GM23338 (cell line): ENCODE data around the gene INPP5D. TPM values are rescaled to one million over a fixed set of nuclear protein-coding genes. Genes with fewer than 3 reads are reported as not detected.

Source experiments
- ATAC-seq: fragments of 200-7000 bp; cut with Tn5 transposase; 3 replicates; pipeline ENCODE4 v1.9.1; 2020
- DNase-seq: peaks from one replicate; pipeline ENCODE4 v3.0.0-alpha.2; 2015; ENCODE audit warnings: low spot score
- H2AFZ ChIP-seq: fragments of 200-600 bp; sonication (generic); 2 replicates; pipeline ENCODE4 v1.8.0; 2016; ENCODE audit warnings: antibody characterized with exemption, mild to moderate bottlenecking, moderate library complexity
- H3F3A ChIP-seq: fragments of 200-600 bp; sonication (generic); replicated peaks from 2 replicates; pipeline ENCODE4 v1.8.0; 2017; ENCODE audit warnings: antibody characterized with exemption, mixed run types, low read depth
- H3K27ac ChIP-seq: fragments of 200-600 bp; sonication (generic); 2 replicates; pipeline ENCODE4 v1.6.1; 2016; ENCODE audit warnings: low read depth
- H3K27me3 ChIP-seq: fragments of 200-600 bp; sonication (generic); 2 replicates; pipeline ENCODE4 v1.8.0; 2016; ENCODE audit warnings: mild to moderate bottlenecking, mixed run types, moderate library complexity; ENCODE audit not compliant: insufficient read depth
- H3K36me3 ChIP-seq: fragments of 200-600 bp; sonication (generic); 2 replicates; pipeline ENCODE4 v1.8.0; 2016; ENCODE audit warnings: mild to moderate bottlenecking; ENCODE audit not compliant: insufficient read depth
- H3K4me1 ChIP-seq: fragments of 200-600 bp; sonication (generic); 2 replicates; pipeline ENCODE4 v1.8.0; 2016; ENCODE audit warnings: mild to moderate bottlenecking, moderate library complexity; ENCODE audit not compliant: insufficient read depth
- H3K4me2 ChIP-seq: fragments of 200-600 bp; sonication (generic); 2 replicates; pipeline ENCODE4 v1.7.1; 2017; ENCODE audit warnings: mixed run types
- H3K4me3 ChIP-seq: fragments of 200-600 bp; sonication (generic); 2 replicates; pipeline ENCODE4 v1.6.1; 2016; ENCODE audit warnings: mixed run types
- H3K79me2 ChIP-seq: fragments of 200-600 bp; sonication (generic); replicated peaks from 2 replicates; pipeline ENCODE4 v1.8.0; 2017; ENCODE audit warnings: mild to moderate bottlenecking; ENCODE audit not compliant: insufficient read depth
- H3K9me2 ChIP-seq: fragments of 200-600 bp; sonication (generic); 2 replicates; pipeline ENCODE4 v1.8.0; 2017; ENCODE audit not compliant: insufficient read depth
- H4K20me1 ChIP-seq: fragments of 200-600 bp; sonication (generic); replicated peaks from 2 replicates; pipeline ENCODE4 v1.8.0; 2017; ENCODE audit warnings: mild to moderate bottlenecking; ENCODE audit not compliant: insufficient read depth
- H3K27ac Mint-ChIP-seq: 2 replicates; pipeline ENCODE4 v1.8.0; 2020; ENCODE audit warnings: inconsistent platforms, mild to moderate bottlenecking, moderate library complexity, mixed read lengths
- H3K27me3 Mint-ChIP-seq: 3 replicates; pipeline ENCODE4 v1.8.0; 2022; ENCODE audit warnings: low read depth, mild to moderate bottlenecking, moderate library complexity, mixed read lengths, inconsistent platforms; ENCODE audit not compliant: insufficient read depth, poor library complexity
- H3K36me3 Mint-ChIP-seq: 3 replicates; pipeline ENCODE4 v1.8.0; 2021; ENCODE audit warnings: low read depth, mild to moderate bottlenecking, inconsistent platforms, moderate library complexity, mixed read lengths
- H3K4me1 Mint-ChIP-seq: 3 replicates; pipeline ENCODE4 v1.8.0; 2020; ENCODE audit warnings: mild to moderate bottlenecking, inconsistent platforms, mixed read lengths
- H3K4me3 Mint-ChIP-seq: 3 replicates; pipeline ENCODE4 v1.8.0; 2021; ENCODE audit warnings: moderate library complexity, mild to moderate bottlenecking, inconsistent platforms, mixed read lengths
- H3K9me3 Mint-ChIP-seq: 3 replicates; pipeline ENCODE4 v1.8.0; 2020; ENCODE audit warnings: moderate library complexity, mild to moderate bottlenecking, inconsistent platforms, mixed read lengths
- EZH2 ChIP-seq: fragments of 200-600 bp; sonication (generic); IDR thresholded peaks from one replicate; pipeline ENCODE4 v1.8.0; 2017; ENCODE audit warnings: antibody characterized with exemption, mild to moderate bottlenecking, low read depth; ENCODE audit not compliant: unreplicated experiment
- EZH2phosphoT487 ChIP-seq: fragments of 200-600 bp; sonication (generic); IDR thresholded peaks from one replicate; pipeline ENCODE4 v1.8.1; 2018; ENCODE audit warnings: antibody characterized with exemption; ENCODE audit not compliant: unreplicated experiment
- NANOG ChIP-seq: IDR thresholded peaks from 2 replicates; pipeline ENCODE4 v1.6.1; 2016; ENCODE audit warnings: antibody characterized with exemption, borderline replicate concordance
- POLR2AphosphoS5 ChIP-seq: IDR thresholded peaks from 2 replicates; pipeline ENCODE4 v1.6.1; 2016; ENCODE audit warnings: antibody characterized with exemption, low read depth
- polyA plus RNA-seq: library from polyadenylated mRNA; unstranded; fragments of >200 nt; fragmentation: Nextera tagmentation; extraction: Ambion mirVana; gene quantifications from 2 replicates; pipeline ENCODE4 v1.2.1, GENCODE V29; 2016
- total RNA-seq: library from RNA; depleted of rRNA; stranded (reverse); fragments of >200 nt; shearing (Covaris generic); gene quantifications from 2 replicates; pipeline ENCODE4 v1.2.3, GENCODE V29; 2014
- TF ChIP-seq, protein P1 (sequence below): IDR thresholded peaks from one replicate; pipeline ENCODE4 v1.6.1; 2018; ENCODE audit warnings: antibody characterized with exemption; ENCODE audit not compliant: unreplicated experiment
- TF ChIP-seq, protein P2 (sequence below): fragments of 250-450 bp; sonication (Bioruptor Pico); IDR thresholded peaks from 2 replicates; pipeline ENCODE4 v1.5.0; 2020; ENCODE audit warnings: mild to moderate bottlenecking, moderate library complexity

The INPP5D gene
- total and polyA plus RNA-seq, 2 experiments from 2014 or later, result 6.6 to 8.3 TPM

- DNase-seq, result no peak
- Histone ChIP-seq H3K9me2 (no peaks in the 10 kb centered on the region), H2AFZ (peak overlapping the region; percentile 23; the same call in 1 of the 2 replicates), H3K4me3 (no peak overlapping the region), H3K27ac (no peak overlapping the region), H3F3A (no peaks in the 10 kb centered on the region), H3K4me2 (no peak overlapping the region), H3K36me3 (no peaks in the 10 kb centered on the region), H3K4me1 (no peaks in the 10 kb centered on the region), H4K20me1 (no peaks in the 10 kb centered on the region), H3K79me2 (no peaks in the 10 kb centered on the region), H3K27me3 (no peaks in the 10 kb centered on the region)
- no peaks in the 10 kb centered on the region for H3K36me3 Mint-ChIP-seq
- H3K27ac Mint-ChIP-seq, result no peak overlapping the region
- H3K27me3 Mint-ChIP-seq, result peaks cover 9% of the 10 kb centered on the region
- TF ChIP-seq, protein P1, sequence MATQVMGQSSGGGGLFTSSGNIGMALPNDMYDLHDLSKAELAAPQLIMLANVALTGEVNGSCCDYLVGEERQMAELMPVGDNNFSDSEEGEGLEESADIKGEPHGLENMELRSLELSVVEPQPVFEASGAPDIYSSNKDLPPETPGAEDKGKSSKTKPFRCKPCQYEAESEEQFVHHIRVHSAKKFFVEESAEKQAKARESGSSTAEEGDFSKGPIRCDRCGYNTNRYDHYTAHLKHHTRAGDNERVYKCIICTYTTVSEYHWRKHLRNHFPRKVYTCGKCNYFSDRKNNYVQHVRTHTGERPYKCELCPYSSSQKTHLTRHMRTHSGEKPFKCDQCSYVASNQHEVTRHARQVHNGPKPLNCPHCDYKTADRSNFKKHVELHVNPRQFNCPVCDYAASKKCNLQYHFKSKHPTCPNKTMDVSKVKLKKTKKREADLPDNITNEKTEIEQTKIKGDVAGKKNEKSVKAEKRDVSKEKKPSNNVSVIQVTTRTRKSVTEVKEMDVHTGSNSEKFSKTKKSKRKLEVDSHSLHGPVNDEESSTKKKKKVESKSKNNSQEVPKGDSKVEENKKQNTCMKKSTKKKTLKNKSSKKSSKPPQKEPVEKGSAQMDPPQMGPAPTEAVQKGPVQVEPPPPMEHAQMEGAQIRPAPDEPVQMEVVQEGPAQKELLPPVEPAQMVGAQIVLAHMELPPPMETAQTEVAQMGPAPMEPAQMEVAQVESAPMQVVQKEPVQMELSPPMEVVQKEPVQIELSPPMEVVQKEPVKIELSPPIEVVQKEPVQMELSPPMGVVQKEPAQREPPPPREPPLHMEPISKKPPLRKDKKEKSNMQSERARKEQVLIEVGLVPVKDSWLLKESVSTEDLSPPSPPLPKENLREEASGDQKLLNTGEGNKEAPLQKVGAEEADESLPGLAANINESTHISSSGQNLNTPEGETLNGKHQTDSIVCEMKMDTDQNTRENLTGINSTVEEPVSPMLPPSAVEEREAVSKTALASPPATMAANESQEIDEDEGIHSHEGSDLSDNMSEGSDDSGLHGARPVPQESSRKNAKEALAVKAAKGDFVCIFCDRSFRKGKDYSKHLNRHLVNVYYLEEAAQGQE, result no peak
- no peak for TF ChIP-seq EZH2
- TF ChIP-seq, protein P2, sequence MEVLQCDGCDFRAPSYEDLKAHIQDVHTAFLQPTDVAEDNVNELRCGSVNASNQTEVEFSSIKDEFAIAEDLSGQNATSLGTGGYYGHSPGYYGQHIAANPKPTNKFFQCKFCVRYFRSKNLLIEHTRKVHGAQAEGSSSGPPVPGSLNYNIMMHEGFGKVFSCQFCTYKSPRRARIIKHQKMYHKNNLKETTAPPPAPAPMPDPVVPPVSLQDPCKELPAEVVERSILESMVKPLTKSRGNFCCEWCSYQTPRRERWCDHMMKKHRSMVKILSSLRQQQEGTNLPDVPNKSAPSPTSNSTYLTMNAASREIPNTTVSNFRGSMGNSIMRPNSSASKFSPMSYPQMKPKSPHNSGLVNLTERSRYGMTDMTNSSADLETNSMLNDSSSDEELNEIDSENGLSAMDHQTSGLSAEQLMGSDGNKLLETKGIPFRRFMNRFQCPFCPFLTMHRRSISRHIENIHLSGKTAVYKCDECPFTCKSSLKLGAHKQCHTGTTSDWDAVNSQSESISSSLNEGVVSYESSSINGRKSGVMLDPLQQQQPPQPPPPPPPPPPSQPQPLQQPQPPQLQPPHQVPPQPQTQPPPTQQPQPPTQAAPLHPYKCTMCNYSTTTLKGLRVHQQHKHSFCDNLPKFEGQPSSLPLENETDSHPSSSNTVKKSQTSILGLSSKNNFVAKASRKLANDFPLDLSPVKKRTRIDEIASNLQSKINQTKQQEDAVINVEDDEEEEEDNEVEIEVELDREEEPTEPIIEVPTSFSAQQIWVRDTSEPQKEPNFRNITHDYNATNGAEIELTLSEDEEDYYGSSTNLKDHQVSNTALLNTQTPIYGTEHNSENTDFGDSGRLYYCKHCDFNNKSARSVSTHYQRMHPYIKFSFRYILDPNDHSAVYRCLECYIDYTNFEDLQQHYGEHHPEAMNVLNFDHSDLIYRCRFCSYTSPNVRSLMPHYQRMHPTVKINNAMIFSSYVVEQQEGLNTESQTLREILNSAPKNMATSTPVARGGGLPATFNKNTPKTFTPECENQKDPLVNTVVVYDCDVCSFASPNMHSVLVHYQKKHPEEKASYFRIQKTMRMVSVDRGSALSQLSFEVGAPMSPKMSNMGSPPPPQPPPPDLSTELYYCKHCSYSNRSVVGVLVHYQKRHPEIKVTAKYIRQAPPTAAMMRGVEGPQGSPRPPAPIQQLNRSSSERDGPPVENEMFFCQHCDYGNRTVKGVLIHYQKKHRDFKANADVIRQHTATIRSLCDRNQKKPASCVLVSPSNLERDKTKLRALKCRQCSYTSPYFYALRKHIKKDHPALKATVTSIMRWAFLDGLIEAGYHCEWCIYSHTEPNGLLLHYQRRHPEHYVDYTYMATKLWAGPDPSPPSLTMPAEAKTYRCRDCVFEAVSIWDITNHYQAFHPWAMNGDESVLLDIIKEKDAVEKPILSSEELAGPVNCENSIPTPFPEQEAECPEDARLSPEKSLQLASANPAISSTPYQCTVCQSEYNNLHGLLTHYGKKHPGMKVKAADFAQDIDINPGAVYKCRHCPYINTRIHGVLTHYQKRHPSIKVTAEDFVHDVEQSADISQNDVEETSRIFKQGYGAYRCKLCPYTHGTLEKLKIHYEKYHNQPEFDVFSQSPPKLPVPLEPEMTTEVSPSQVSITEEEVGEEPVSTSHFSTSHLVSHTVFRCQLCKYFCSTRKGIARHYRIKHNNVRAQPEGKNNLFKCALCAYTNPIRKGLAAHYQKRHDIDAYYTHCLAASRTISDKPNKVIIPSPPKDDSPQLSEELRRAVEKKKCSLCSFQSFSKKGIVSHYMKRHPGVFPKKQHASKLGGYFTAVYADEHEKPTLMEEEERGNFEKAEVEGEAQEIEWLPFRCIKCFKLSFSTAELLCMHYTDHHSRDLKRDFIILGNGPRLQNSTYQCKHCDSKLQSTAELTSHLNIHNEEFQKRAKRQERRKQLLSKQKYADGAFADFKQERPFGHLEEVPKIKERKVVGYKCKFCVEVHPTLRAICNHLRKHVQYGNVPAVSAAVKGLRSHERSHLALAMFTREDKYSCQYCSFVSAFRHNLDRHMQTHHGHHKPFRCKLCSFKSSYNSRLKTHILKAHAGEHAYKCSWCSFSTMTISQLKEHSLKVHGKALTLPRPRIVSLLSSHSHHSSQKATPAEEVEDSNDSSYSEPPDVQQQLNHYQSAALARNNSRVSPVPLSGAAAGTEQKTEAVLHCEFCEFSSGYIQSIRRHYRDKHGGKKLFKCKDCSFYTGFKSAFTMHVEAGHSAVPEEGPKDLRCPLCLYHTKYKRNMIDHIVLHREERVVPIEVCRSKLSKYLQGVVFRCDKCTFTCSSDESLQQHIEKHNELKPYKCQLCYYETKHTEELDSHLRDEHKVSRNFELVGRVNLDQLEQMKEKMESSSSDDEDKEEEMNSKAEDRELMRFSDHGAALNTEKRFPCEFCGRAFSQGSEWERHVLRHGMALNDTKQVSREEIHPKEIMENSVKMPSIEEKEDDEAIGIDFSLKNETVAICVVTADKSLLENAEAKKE, result no peak
- TF ChIP-seq POLR2AphosphoS5, result no peak
- TF ChIP-seq EZH2phosphoT487, result no peak
- no peak for TF ChIP-seq NANOG
- H3K4me3 Mint-ChIP-seq, result no peak overlapping the region
- peak; percentile 40; the same call in 2 of the 3 replicates for ATAC-seq
- no peaks in the 10 kb centered on the region for H3K9me3 Mint-ChIP-seq
- H3K4me1 Mint-ChIP-seq, result peaks cover 7% of the 10 kb centered on the region
These were observed 23.0 kb downstream of the INPP5D start for GRCh38 chr2:233082931-233083755.
